Stimulated activated CD8-positive, alpha-beta memory T cell treated with anti-CD3 and anti-CD28 coated beads, Interleukin-12 subunit alpha, Interleukin-12 subunit beta, amount 100 ng/mL, for 4 hours (primary cell): ENCODE measurements around the gene VAMP8.
A peak's percentile ranks its signal among the peaks of the same experiment; 100 is the strongest.
"Not testable (repeated sequence)": the region's sequence is repeated elsewhere in the genome, so short reads cannot be mapped to it uniquely, and the experiment has no call there.

ENCODE experiments used
- DNase-seq: peaks from one replicate; pipeline ENCODE4 v3.0.0-alpha.2; 2020; ENCODE audit warnings: low read depth

Gene VAMP8

DNA sequence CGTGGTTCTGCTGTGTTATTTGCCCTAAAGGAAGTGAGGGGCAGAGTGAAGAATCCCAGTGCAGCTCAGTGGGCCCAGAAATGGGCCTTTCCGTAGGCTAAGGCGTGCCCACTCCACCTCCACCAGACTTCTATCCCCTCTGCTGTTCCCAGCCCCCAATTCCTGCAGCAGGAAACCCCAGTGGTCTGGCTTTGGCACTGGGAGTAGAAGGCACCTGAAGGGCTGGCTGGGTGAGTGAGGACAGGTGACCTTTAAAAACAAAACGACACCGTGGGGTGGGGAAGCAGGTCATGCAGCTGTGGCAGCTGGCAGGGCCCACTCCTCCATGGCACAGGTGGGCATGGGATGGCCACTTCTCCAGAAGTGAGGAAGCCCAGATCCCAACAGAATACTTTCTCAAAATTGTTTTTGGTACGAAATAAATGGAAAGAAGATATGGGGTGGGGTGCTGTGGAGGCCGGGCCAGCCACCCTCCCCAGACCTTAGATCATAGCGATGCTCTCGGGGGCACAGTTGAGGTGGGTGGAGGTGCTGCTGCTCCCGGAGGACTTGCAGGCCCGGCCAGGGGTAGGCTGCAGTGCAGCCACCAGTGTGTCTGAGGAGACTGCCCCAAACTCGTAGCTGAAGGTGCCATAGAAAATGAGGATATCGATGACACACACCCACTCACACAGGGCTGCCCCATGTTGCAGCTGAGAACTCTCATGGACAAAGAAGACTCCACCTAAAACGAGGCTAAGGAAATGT, 21.4 kb downstream of the VAMP8 start:
- no peak for DNase-seq

DNA sequence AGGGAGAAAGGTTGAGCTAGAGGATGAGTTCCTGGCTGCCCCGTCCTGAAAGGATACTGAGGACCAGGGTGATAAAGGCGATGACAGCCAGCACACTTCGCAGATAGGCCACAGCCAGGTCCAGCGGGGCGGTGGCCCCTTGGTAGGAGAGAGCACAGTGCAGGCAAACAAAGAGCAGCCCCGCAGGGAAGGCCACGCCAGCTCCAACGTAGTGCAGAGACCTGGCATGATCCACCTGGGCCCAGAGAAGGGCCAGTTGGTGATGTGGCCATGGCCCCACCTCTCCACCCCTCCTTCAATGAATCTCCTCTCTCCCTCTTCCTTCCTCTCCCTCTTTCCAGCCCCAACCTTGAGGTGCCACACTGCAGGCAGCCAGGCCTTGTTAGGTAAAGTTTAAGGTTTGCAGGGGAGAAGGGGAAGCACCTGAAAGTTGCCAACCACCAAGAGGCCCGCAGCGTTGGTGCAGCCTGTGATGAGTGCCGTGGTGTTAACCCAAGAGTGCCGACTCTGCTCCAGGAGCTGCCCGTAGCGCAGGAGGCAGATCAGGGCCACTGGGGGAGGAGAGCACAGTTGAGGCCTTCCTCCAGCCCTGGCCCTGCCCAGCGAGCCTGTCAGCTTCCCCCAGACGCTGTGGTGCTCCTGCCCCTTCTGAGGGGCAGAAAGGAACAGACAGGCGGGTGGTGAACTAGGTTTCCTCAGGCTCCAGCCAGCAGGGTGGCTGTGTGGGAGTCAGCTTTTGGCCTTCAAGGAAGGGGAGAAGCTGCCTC, 22.3 kb downstream of the VAMP8 start:
- no peak for DNase-seq

DNA sequence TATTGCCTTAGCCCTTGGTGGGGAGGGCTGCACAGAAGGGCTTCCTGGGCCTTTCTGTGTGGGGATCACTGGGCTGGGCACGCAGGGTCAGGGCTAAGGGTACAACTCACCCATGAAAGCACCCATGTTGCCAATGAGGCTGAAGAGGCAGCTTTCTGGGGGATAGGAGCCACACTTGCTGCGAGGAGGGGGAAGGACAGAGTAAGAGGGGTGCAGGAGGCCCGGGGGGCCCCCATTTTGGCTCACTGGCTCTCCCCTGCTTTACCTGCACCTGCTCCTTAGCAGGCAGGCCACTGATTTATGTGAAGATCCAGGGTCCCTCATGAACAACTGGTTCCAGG, 22.8 kb downstream of the VAMP8 start:
- no peak for DNase-seq

DNA sequence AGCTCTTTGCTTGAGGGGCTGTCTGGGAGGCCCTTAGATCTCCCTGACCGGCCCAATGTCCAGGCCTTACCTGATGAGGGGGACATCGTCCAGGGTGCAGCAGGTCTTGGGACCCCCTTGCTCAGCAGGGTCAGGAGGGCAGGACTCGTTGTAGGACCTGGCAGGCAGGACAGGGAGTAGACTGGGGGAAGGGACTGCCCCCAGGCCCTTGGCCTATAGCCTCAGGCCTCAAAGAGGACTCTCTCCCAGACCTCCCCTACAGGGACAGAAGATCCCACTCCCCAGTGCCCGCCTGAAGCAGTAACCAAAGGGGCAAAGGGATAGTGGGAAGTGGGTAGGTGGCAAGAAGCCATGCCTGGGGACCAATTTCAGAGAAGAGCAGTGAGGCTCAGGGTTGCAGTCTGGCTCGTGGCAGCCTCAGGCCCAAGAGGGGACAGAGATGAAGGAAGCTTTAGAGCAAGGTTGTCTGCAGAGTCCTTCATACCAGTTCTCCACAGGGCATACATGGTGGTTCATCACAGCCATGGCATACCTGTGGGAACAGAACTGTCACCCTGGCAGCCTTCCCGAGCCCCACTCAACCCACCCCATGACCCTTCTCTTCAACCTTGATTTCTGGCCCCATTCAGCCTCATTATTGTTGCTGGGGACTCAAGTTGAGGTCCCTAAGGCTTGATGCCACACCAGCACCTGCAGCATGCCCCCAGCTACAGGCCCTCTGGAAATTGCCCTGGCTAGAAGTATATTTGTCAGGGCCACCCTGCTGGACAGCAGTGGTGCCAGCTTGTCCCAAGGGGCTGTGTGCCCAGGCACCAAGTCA, 23.8 kb downstream of the VAMP8 start:
- no peak for DNase-seq

DNA sequence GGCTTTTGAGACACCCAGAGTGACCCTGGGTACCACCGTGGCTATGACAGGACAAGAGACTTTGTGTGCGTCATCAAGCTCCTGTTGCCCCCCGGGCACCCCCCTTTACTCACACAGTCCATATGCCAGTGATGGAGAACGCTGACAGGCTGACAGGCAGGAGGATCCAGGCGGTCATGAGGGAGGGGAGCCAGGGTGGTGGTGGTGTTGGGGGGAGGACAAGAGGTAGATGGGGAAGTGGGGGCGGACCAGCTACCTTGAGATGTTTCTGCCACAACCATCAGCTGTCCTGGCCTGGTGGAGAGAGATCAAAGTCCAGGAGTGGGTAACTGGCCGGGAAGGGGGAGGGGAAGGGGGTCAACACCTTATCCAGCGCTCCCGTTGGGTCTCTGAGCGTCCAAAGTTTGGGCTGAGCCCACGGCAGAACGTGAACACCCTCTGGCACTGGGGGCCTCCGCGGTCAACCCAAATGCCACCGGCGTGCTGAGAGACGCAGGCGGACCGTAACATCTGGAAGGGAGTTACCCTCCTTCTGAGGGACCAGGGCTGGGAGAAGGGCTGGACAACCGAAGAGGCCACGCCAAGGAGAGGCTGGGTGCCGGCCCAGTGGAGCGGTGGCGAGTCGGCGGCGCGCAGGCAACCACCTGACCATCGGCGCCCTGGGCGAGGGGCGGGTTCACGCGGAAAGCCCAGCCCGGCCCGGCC, 24.5 kb downstream of the VAMP8 start:
- no peak for DNase-seq

DNA sequence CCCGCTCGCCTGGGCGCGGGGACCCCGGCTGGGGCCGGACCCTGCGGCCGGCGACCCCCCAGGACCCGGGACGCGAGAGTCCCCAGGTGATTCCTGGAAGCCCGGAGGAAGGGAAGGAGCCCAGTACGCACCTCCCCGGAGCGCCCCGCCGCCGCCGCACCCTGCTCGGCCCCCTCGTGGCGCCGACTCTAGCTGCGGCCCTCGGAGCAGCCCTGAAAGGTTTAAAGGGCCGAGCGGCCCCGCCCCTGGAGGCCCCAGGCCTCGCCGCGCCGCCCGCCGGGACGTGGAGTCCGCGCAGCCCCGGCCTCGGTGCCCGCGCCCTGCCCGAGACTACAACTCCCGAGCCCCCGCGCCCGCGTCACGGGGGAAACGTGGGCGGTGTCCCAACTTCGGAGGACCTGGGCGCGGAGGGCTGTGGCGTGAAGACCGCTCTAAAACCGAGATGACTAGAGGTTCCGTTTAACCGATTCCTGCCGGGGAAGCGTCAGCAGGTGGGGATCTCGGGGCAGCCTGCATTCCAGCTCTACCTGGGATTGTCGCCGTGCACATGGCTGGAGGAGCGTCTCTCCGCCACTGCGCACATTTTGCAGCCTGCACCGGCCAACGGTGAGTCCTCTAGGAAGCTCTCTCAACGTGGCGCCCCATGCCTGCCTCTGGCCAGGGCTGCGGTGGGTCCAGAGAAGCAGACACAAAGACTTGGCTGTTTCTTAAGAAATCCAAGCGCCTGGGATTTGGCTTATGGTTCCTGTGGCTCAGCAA, 25.3 kb downstream of the VAMP8 start, which contains the start of gene TMEM150A:
TSS of gene TMEM150A (minus strand) at position 223 of the 759 bp plus-strand sequence. CDS start 750 bp downstream, outside the sequence.
- DNase-seq: peak; percentile 83

DNA sequence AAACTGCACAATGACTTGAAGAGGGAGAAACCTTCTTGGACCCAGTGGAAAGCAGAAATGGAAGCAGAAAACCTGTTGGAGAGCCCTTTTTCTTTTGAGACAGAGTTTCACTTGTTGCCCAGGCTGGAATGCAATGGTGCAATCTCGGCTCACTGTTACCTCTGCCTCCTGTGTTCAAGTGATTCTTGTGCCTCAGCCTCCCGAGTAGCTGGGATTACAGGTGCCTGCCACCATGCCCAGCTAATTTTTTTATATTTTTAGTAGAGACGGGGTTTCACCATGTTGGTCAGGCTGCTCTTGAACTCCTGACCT, 26.7 kb downstream of the VAMP8 start:
- not testable (repeated sequence) for DNase-seq

DNA sequence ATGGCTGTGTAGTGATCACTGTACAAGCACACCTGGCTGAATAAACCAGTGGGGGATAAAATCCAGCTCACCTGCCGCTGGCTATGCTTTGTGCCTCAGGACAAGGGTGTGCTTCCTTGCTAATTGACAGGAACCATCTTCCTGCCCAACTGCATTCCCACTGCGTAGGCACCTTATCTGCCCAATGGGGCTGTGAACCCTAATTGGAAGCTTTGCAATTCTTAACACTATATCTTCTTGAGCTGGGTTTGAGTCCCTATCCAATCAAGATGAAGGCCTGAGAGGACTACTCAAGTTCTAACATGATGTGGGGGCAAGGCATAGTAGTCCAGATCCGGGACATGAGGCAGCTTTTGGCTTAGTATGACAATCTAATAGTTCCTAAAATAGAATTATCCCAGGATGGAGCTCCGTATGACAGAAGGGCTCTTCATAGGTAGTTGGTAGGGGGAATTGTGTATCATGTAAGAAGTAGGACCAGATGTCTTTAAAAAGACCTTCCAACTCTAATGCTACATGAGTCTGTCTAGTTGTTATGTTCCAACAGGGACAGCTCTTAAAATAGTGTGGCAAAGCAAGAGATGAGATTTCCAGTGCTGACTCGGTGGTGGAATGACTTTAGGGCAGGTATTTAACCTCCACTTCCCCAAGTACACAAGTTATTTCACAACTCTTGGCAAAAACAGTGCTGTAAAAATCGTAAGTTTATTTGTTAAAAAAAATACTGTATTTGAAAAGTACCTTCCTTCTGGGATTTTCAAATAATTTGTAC, 27.4 kb downstream of the VAMP8 start:
- no peak for DNase-seq

DNA sequence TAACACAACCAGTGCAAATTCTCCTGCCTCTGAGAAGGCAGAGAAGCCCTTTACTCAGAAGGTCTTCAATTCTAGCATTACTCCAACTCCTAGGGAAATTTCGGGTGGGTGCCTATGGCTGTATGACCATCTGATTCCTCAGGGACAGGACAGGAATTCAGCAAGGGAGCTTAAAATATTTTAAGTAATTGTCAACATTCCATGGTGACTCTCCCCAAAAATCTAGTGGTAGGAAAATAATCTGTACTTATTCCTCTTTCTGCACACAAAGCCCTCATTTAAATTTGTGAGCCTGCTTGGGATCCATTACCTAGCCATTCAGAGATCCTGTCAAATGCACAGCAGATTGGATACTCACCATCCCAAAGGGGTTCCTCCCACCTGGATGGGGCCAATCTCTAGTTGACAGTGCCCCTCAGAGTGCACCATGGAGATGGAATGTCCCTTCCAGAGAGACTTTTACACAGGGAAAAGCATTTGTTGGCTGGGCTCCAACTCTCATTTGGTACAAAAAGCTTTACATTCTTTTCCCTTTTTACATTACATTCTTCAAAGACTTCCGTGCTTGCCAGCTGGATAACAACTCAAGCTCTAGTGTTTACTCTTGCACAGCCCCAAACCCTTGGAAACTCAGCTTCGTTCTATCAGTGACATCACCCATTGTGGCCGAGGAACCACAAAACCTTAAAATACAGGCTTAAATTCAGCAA, 28.2 kb downstream of the VAMP8 start:
- no peak for DNase-seq

DNA sequence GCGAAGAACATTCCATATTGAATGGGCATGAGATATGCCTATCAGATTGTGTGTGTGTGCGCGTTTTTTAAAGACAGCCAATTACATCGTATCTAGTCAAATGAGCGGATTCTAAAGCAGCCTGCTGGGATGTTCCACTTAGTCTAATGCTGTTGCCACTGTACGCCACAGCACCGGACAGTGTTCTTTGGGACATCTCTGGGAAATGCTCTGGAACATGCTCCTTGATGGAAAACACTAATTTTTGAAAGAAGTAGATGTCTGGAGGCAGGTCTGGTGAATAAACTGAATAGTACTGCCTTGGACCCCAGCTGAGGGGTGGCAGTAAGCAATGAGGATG, 28.7 kb downstream of the VAMP8 start:
- no peak for DNase-seq

DNA sequence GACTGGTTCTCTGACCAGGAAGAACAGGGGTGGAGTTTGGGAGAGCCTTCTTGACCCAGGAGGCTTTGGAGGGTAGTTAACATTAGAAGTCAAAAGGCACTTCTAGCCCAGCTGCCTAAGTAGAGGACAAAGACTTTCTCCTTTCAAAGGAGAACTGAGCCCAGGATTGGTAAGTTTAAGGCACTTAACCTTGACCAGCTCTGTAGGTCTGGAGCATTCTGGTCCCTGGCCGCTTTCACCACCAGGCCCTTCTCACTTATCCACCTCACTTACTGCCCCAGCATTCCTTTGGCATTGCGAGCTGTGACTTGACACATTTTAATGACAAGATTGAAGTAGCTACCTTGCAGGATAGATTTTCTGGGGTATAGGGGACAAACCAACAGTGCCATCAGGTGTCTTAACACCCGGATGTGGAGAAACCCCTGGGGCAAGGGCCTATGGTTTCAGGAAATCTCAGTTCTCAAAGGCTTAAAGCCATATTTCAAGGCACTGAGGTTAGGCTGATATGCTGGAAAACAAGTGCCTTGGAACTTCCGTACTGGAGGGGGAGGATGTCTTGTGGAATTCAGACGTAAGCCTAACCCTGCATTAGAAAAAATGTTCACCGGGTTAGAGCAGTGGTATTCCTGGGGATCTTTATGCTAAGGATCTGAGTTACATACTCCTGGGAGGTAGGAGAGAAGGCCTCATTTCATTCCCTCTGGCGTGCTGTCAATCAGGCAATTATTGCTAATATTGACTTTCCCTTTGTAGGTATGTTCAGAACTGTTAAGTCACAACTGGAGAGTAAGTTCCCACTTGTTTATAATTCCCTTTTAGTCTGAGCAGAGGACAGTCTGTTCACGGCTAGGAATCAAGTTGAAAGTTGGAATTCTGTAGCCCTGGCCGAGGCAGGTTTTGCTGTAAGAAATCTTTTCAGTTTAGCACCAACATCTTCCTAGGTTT, 30.2 kb downstream of the VAMP8 start:
- no peak for DNase-seq

DNA sequence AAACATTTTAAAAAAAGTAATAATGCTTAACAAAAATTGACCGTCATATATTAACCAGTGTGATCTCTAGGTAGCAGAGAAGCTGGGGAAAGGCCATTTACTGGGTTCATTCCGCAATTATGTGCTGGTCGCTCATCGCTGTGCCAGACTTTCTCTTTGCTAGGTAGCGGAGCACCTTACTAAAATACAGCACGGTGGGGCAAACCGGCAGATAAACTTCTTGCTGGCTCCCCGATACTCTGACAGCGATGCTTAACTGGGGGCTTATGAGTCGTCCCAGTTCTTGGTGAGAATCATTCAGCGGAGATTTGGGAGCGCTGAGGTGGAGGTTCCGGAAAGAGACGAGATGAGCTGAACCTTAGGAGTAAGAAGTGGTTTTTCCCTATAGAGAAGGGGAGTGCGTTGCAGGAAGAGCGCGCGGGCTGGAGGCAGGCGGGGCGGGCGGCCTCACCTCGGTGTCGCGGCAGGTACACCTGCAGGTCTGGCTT, 33.9 kb downstream of the VAMP8 start:
- DNase-seq: no peak

DNA sequence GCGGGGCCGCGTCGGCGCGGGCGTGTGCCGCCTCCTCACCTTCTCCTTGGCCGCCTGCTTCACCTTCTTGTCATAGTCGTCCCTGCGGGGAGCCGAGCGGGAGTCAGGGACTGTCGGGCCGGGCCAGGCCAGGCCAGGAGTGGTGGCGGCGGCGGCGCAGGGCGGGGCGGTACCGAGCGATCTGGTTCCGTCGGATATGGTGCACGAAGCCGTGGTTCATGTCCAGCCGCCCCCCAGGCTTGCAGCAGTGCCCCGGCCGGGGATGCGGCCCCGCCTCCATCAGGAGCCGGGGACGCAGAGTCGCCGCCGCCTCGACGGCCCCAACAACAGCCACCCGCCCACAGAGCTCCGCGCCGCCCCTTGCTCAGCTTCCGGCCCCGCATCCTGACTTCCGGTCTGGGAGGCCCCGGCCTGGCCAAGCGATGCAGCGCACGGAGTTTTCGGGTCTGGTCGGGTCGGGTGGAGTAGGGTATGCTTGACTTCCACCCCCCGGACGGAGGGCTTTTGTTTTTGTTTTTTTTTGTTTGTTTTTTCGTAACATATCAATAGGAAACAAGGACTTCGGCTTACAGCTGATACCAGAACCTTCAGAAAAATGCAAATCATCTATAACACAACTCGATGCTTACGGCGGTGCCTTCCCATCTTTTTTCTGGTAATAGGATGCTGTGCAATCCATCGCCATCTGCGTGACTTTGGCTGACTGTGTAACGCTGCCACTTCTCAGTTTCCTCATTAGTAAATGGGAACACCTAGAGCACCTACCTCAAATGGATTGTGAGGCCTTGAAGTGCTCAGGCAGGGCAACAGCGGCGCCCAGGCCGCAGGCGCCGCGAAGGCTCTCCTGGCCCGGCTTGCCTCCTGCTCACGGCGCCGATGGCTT, 34.6 kb downstream of the VAMP8 start, which contains the start of gene C2orf68:
TSS of gene C2orf68 (minus strand) at position 362 of the 883 bp plus-strand sequence. CDS start at position 280, 82 bp downstream.
- peak; percentile 70 for DNase-seq

DNA sequence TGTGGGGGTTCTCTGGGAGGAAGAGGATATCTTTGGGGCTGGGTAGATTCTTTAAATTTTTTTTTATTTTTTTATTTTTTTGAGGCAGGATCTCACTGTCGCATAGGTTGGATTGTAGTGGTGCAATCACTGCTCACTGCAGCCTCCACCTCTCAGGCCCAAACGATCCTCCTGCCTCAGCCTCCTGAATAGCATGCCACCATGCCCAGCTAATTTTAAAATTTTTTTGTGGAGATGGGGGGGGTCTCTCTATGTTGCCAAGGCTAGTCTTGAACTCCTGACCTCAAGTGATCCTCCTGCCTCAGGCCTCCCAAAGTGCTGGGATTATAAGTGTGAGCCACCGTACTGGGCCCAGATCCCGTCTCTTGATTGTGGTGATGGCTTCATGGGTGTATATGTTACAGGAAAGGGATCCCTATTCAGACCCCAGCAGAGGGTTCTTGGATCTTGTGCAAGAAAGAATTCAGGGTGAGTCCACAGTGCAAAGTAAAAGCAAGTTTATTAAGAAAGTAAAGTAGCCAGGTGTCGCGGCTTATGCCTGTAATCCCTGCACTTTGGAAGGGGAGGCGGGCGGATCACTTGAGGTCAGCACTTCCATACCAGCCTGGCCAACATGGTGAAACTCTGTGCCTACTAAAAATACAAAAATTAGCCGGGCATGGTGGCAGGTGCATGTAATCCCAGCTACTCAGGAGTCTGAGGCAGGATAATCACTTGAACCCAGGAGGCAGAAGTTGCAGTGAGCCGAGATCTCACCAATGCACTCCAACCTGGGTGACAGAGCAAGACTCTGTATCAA, 36.5 kb downstream of the VAMP8 start:
- no peak for DNase-seq

DNA sequence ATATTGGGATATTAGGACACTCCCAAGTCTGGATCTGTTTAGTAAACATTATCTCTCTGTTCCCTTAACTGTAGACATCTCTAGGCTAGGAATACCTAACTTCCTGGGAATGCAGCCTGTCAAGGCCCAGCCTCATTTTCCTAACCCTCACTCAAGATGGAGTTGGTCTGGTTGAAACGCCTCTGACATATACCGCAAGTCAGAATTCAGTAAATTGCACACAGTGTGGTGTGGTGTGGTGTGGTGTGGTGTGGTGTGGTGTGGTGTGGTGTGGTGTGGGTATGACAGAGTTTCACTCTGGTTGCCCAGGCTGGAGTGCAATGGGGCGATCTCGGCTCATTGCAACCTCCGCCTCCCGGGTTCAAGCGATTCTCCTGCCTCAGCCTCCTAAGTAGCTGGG, 37.4 kb downstream of the VAMP8 start:
- DNase-seq: not testable (repeated sequence)

DNA sequence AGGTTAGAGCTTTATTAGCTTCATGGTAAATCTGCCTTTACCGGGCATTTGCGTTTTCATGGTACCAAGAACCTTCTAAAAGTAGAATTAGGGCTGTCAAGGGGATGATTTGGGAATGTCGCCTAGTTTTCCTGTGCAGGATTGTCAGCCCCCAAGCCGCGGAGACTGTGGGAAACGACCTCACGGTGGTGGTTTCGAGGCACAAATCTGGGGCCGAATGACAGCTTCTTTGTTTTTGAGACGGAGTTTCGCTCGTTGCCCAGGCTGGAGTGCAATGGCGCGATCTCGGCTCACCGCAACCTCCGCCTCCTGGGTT, 38.0 kb downstream of the VAMP8 start:
- no peak for DNase-seq

DNA sequence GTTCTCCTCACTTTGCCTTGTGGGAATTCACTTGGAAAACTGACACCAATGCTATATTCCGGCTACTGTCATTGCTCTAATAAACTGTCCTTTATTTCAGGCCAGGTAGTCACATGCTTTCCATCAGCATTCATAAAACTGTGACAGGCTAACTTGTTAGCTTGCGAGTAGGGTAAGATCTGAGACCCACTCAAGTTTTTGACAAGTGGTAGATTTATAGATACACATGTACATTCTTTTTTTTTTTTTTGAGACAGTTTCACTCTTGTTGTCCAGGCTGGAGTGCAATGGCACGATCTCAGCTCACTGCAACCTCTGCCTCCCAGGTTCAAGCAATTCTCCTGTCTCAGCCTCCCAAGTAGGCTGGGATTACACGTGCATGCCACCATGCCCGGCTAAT, 40.3 kb downstream of the VAMP8 start:
- not testable (repeated sequence) for DNase-seq
